NB4 (cell line): ENCODE measurements around the gene ACMSD.

Source experiments
- DNase-seq: peaks from one replicate; pipeline ENCODE4 v3.0.0; 2010; ENCODE audit warnings: low read depth
- H3K4me3 ChIP-seq: one replicate; pipeline ENCODE4 v1.5.1; 2011; ENCODE audit warnings: mild to moderate bottlenecking, low read depth, low read length, moderate library complexity
- MYC ChIP-seq: IDR thresholded peaks from 2 replicates; pipeline ENCODE4 v1.6.1; 2011; ENCODE audit warnings: low read depth, low read length
- POLR2A ChIP-seq: IDR thresholded peaks from 2 replicates; pipeline ENCODE4 v1.6.1; 2011; ENCODE audit warnings: mild to moderate bottlenecking; ENCODE audit not compliant: insufficient read length; ENCODE audit errors: extremely low read depth
- TF ChIP-seq, protein P1 (sequence below): IDR thresholded peaks from 2 replicates; pipeline ENCODE4 v1.6.1; 2011; ENCODE audit warnings: low read depth, low read length
- TF ChIP-seq, protein P2 (sequence below): IDR thresholded peaks from one replicate; pipeline ENCODE4 v1.5.1; 2012; ENCODE audit warnings: low read depth, low read length

ACMSD gene

DNA sequence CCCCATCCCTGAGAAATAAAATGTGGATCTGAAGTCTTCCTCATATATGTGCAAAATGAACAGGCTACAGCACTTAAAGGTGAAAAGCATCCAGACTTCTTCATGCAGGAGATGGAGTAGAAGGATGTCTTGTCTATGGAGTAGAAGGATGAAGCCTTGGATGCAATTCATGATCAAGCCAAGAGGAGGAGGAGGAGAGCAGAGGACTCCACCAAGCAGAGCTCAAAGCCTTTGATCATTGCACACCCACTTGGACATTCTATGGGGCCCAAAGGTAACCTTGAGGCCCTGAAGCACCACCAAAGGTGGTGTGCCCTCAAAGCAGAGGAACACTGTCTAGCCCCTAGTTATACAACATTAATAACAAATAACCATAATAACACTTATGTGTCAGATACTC is 17.3 kb downstream of the ACMSD start:
- DNase-seq, result no peak
- TF ChIP-seq POLR2A (no peak), MYC (no peak)
- TF ChIP-seq, protein P1, sequence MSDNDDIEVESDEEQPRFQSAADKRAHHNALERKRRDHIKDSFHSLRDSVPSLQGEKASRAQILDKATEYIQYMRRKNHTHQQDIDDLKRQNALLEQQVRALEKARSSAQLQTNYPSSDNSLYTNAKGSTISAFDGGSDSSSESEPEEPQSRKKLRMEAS, result no peak
- TF ChIP-seq, protein P2, sequence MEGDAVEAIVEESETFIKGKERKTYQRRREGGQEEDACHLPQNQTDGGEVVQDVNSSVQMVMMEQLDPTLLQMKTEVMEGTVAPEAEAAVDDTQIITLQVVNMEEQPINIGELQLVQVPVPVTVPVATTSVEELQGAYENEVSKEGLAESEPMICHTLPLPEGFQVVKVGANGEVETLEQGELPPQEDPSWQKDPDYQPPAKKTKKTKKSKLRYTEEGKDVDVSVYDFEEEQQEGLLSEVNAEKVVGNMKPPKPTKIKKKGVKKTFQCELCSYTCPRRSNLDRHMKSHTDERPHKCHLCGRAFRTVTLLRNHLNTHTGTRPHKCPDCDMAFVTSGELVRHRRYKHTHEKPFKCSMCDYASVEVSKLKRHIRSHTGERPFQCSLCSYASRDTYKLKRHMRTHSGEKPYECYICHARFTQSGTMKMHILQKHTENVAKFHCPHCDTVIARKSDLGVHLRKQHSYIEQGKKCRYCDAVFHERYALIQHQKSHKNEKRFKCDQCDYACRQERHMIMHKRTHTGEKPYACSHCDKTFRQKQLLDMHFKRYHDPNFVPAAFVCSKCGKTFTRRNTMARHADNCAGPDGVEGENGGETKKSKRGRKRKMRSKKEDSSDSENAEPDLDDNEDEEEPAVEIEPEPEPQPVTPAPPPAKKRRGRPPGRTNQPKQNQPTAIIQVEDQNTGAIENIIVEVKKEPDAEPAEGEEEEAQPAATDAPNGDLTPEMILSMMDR, result no peak
- no peak overlapping the region for H3K4me3 ChIP-seq

DNA sequence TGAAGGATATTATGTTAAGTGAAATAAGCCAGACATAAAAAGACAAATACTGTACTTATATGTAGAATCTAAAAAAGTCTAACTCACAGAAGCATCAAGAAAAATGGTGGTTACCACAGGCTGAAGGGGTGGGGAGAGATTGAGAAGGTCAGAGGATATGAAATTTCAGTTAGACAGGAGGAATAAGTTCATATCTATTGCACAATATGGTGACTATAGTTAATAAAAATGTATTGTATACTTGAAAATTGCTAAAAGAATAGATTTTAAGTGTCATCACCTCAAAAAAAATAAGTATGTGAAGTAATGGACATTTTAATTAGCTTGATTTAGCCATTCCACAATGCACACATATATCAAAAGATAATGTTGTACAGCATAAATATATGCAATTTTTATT is 19.8 kb downstream of the ACMSD start:
- H3K4me3 ChIP-seq, result no peak overlapping the region
- DNase-seq, result no peak
- TF ChIP-seq MYC, result no peak
- TF ChIP-seq, protein P1, result no peak
- TF ChIP-seq POLR2A, result no peak
- TF ChIP-seq, protein P2, result no peak

DNA sequence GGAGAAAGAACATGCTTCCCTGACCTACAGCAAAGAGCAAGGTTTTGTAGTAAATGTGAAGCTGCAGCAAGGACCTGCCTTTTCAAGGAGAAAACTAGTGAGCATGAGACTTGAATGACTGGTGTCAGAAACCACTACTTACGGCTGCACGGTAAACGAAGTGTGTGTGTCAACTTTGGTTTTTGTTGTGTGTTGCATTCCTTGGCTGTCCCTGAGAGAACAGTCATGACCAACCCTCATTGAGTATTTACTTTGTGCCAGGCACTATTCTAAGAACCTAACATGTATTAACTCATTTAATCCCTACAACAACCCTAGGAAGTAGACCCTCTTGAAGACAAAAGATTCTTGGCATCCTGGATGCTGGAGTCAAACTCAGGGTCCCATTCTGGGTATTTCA is 22.8 kb downstream of the ACMSD start:
- TF ChIP-seq MYC (no peak), POLR2A (no peak)
- TF ChIP-seq, protein P1, result no peak
- TF ChIP-seq, protein P2, result no peak
- no peak overlapping the region for H3K4me3 ChIP-seq
- no peak for DNase-seq

DNA sequence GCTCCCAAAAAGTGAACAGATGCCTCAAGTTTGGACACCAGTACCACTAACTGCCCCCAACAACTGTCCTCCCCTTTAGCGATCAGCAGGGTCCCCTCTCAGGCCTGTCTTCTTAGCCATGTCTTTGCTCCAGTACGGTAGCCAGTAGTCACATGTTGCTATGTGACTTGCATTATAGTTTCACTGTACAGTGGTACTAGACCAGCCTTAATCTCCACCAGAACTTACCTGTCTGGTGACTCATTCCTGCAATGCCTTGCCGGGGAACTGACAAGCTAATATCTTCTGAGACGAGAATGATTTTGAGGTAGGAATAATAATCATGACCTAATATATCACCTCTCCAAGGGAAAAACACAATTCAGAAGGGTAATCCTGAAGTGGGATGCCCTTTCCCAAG is 23.7 kb downstream of the ACMSD start:
- TF ChIP-seq, protein P1, result no peak
- no peak for TF ChIP-seq MYC
- TF ChIP-seq, protein P2, result no peak
- no peak for TF ChIP-seq POLR2A
- H3K4me3 ChIP-seq, result no peak overlapping the region
- no peak for DNase-seq

DNA sequence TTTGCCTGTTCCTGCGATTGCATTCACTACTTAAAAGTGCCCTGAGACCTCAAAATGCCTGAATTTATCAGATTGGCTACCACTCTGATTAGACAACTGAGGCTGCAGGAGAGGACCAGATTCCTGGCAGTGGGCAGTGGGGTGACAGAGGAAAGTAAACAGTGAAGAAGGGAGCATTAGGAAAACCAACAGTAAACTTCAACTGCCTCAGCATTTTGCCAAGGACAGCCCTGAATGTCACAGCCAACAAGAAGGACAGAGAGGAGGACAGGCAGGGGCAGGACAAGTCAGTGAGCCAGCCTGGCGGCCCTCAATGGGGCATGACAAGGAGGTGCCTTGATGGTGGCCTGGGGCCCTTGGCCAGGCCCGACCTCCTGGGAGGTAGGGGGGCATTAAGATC is 24.3 kb downstream of the ACMSD start:
- TF ChIP-seq MYC, result no peak
- TF ChIP-seq, protein P2, result no peak
- TF ChIP-seq POLR2A, result no peak
- TF ChIP-seq, protein P1, result no peak
- DNase-seq, result no peak

DNA sequence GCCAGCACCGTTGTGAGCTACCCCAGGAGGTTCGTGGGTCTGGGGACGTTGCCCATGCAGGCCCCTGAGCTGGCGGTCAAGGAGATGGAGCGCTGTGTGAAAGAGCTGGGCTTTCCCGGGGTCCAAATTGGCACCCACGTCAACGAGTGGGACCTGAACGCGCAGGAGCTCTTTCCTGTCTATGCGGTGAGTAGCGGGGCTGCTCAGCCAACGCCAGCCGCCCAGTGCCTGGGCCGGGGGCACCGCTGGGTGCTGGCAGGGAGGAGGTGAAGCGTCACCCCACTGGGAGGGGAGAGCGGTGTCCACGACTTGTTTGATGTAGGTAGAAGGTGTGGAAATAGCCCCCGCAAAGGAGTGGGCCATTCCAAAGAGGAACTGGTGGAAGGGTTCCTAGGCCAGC is 25.0 kb downstream of the ACMSD start:
- TF ChIP-seq, protein P2, result no peak
- TF ChIP-seq MYC, result no peak
- TF ChIP-seq, protein P1, result no peak
- TF ChIP-seq POLR2A, result no peak
- H3K4me3 ChIP-seq, result no peak overlapping the region
- DNase-seq, result no peak

More for the DNA sequence above, 24.3 kb downstream of the ACMSD start:
- H3K4me3 ChIP-seq, result no peak overlapping the region
